GM18517 (cell line): ENCODE results near the gene SLC52A1.
"Not testable (repeated sequence)": the region's sequence is repeated elsewhere in the genome, so short reads cannot be mapped to it uniquely, and the experiment has no call there.

ENCODE experiments used
- ATAC-seq: cut with Tn5 transposase; IDR thresholded peaks from one replicate; pipeline ENCODE4 v1.9.1; 2021; ENCODE audit warnings: mild to moderate bottlenecking, moderate library complexity; ENCODE audit not compliant: unreplicated experiment

The SLC52A1 gene

GRCh38 chr17:5035315-5035714 is at the start of gene SLC52A1:
Gene SLC52A1, minus strand, starts transcription at chr17:5035426. Its CDS starts 820 bp downstream, at chr17:5034606.
- no peak for ATAC-seq

- no peak for ATAC-seq
These were observed 45.4 kb upstream of the SLC52A1 start for GRCh38 chr17:5080591-5080990.

GRCh38 chr17:5078106-5079028 is 43.1 kb upstream of the SLC52A1 start, which contains the start of gene ZFP3:
Gene ZFP3, plus strand, starts transcription at chr17:5078467. Its CDS starts 13,038 bp downstream, at chr17:5091505.
- ATAC-seq: peak; percentile 69

- no peak for ATAC-seq
These were observed 42.5 kb upstream of the SLC52A1 start for GRCh38 chr17:5077781-5078105.

- ATAC-seq: not testable (repeated sequence)
These were observed 42.0 kb upstream of the SLC52A1 start for GRCh38 chr17:5077275-5077674.

GRCh38 chr17:5075472-5075871 is 40.2 kb upstream of the SLC52A1 start:
- ATAC-seq: not testable (repeated sequence)

GRCh38 chr17:5069724-5070123 is 34.5 kb upstream of the SLC52A1 start:
- no peak for ATAC-seq

GRCh38 chr17:5068236-5068635 is 33.0 kb upstream of the SLC52A1 start:
- ATAC-seq: no peak

- no peak for ATAC-seq
These were observed 30.1 kb upstream of the SLC52A1 start for GRCh38 chr17:5065227-5065744.

GRCh38 chr17:5055543-5055942 is 20.3 kb upstream of the SLC52A1 start:
- no peak for ATAC-seq

GRCh38 chr17:5050278-5050677 is 15.1 kb upstream of the SLC52A1 start:
- ATAC-seq: no peak

- ATAC-seq: no peak
These were observed 14.2 kb upstream of the SLC52A1 start for GRCh38 chr17:5049314-5049841.

GRCh38 chr17:5047446-5047845 is 12.2 kb upstream of the SLC52A1 start:
- ATAC-seq: no peak

GRCh38 chr17:5045496-5045895 is 10.3 kb upstream of the SLC52A1 start:
- ATAC-seq: no peak

GRCh38 chr17:5044630-5045029 is 9.4 kb upstream of the SLC52A1 start:
- ATAC-seq: no peak

- ATAC-seq: no peak
These were observed 8.3 kb upstream of the SLC52A1 start for GRCh38 chr17:5043524-5043923.

- ATAC-seq: no peak
These were observed 7.2 kb upstream of the SLC52A1 start for GRCh38 chr17:5042157-5043022.

- no peak for ATAC-seq
These were observed 575 bp downstream of the SLC52A1 start for GRCh38 chr17:5034651-5035050.

- no peak for ATAC-seq
These were observed 1.2 kb downstream of the SLC52A1 start for GRCh38 chr17:5034063-5034462.

GRCh38 chr17:5033352-5034015 is 1.7 kb downstream of the SLC52A1 start:
- no peak for ATAC-seq

- ATAC-seq: no peak
These were observed 2.4 kb downstream of the SLC52A1 start for GRCh38 chr17:5032865-5033264.
